HG02840 (cell line): ENCODE measurements around the gene WASL.

Source experiments
- ATAC-seq: cut with Tn5 transposase; IDR thresholded peaks from one replicate; pipeline ENCODE4 v1.9.1; 2021; ENCODE audit warnings: mild to moderate bottlenecking, moderate library complexity, moderate number of reproducible peaks; ENCODE audit not compliant: unreplicated experiment, low FRiP score

The WASL gene

DNA sequence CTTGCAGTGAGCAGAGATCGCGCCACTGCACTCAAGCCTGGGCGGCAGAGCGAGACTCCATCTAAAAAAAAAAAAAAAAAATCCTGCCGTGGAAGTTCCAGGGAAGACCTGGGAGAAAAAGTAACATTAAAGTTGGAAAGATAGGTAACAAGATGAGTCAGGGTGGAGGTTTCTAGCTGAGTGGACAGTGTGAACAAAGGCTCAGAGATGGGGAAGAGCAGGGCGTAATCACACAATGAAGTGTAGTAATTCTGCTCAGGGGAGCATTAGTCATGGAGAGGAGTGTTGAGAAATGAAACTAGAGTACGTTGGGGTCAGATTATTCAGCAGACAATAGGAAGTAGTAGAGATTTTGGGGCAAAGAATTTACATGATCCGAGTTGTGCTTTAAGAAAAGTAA is 21.6 kb upstream of the WASL start:
- peak; percentile 89 for ATAC-seq

- no peak for ATAC-seq
These were observed 20.6 kb upstream of the WASL start for GRCh38 chr7:123769371-123769770.

- no peak for ATAC-seq
These were observed 19.7 kb upstream of the WASL start for GRCh38 chr7:123768493-123768892.

DNA sequence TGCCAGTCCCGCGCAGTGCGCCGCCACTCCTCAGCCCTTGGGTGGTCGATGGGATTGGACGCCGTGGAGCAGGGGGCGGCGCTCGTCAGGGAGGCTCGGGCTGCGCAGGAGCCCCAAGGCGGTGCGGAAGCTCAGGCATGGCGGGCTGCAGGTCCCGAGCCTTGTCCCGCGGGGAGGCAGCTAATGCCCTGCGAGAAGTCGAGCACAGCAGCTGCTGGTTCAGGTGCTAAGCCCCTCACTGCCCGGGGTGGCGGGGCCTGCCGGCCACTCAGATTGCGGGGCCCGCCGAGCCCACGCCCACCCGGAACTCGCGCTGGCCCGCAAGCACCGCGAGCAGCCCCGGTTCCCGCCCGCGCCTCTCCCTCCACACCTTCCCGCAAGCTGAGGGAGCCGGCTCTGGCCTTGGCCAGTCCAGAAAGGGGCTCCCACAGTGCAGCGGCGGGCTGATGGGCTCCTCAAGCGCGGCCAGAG is 14.4 kb upstream of the WASL start:
- no peak for ATAC-seq

DNA sequence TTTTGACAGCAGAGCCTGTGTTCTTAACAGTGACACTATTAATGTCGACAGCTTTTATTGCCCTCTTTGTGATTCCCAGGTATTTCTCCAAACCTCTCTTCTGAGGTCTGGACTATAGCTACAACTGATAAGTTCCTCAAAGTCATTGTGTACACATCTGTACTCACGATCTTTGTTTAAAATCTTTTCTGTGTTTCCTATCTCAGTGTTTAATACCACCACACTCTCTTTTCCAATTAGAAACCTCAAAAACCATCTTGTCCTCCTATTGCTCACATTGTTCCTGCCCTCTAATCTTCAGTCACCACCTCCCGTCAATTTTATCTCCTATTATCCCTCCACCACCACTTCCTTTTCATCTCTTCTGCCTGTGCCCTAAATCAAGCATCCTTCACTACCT is 12.9 kb upstream of the WASL start:
- ATAC-seq, result no peak

DNA sequence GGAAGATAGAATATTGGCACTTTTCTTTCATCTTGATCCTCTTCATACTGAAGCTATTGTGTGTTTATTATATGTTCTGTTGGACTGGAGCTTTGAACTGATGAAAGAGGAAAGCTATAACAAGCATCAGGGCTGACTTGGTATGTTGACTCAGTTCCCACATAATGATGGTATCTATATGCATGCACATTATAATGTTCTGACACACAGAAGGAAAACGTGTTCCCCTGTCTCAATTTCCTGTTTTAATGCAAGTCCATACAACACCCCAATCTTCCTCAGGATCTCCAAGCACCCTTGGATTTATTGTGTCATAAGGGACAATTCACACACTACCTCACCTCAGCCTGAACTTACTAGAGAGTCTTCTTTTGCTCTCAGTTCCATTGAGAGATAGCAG is 8.3 kb upstream of the WASL start:
- no peak for ATAC-seq

DNA sequence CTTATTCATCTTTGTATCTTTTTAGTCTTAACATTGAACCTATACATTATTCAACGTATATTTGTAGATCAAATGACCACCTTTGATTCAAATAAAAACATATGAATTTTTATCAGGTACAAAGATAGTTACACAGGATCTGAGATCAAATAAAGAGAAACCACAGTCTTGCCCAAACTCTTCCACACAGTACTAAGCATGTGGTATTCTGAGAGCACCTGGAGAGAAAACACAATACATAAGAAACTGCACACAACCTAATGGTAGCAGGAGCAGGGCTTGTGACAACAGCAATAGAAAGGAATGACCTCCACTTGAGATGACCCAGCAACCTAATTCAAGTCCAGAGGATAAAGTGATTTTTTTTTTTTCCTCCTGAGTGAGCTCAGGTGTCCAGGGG is 6.5 kb upstream of the WASL start:
- ATAC-seq, result no peak

DNA sequence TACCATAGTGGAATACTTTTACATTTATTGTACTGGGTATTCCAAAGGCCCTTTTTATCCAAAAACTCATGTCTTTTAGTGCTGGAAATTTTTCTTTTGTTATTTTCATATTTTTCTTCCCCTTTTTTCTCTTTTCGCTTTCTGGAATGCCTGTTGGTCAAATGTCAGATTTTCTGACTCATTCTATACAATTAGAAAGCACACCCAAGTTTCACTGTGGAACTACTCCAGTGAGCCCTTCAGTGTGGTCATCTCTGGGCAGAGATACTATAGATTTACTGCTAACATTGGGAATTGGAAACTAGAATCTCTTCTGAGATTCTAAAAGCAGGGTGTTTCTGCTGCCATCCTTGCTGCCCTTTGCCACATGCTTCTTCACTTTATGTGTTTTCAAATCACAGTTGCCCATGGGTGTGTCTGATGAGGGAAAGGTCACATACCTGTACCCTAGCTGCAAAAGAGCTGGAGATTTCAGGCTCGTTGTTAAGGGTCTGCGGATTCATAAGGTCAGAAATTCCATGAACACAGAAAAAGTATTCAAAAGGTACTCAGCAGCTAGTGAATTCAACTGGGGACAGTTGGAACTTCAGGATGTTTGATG is 5.6 kb upstream of the WASL start:
- ATAC-seq, result no peak

GRCh38 chr7:123752534-123752933 is 3.7 kb upstream of the WASL start:
- ATAC-seq, result no peak

DNA sequence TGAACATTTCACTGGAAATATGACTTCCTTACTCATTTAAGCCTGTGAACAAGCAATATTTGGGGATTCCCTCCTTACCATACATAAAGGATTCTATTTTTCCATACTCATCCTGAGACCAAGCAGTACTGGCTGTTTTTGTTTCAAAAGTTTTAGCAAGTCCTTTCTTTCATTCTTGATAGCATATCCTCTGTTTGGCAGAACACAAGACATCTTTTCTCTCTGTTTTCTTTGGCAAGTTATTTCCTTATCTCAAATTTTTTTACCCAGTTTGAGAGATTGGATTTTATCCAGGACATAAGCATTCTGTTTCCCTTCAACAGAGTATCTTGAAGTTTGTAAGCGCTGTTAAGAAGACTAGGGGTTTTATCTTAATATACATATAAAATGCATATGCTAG is 3.0 kb upstream of the WASL start:
- ATAC-seq, result no peak

DNA sequence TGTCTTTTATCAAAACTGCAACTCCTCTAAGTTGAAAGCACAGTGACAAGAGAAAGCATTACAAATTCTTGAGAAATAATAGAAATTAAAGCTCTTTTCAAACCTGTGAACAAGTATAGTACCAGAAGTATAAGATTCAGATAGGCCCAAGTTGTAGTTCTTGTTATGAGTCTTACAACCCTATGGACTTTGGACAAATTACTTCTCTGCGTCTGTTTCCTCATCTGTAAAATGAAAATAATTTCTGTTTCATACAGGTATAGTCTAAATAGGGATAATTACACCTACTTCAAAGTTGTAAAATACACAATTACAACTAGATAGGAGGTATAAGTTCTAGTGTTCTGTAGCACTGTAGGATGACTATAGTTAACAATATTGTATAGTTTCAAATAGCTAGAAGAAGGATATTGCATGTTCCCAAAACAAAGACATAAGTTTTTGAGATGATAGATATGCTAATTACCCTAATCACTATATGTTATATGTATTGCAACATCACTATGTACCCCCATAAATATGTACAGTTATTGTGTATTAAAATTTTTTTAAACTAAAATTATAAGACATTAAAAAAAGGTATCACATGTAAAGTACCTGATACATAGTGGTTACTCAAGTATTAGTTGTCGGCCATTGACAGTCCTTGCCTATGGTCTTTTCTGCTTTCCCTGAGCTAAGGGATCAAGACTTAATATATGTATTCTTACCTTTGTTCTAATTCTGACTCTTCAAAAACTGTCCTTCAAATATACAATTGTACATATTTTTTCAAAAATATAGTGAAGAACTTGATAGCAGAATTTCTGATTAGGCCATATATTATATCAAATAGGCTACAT is 1.8 kb upstream of the WASL start:
- no peak for ATAC-seq

GRCh38 chr7:123749537-123749857 is 694 bp upstream of the WASL start:
- peak; percentile 21 for ATAC-seq

- ATAC-seq, result peak; percentile 16
These were observed 551 bp downstream of the WASL start for GRCh38 chr7:123748171-123748733.

- no peak for ATAC-seq
These were observed 1.1 kb downstream of the WASL start for GRCh38 chr7:123747620-123748141.

DNA sequence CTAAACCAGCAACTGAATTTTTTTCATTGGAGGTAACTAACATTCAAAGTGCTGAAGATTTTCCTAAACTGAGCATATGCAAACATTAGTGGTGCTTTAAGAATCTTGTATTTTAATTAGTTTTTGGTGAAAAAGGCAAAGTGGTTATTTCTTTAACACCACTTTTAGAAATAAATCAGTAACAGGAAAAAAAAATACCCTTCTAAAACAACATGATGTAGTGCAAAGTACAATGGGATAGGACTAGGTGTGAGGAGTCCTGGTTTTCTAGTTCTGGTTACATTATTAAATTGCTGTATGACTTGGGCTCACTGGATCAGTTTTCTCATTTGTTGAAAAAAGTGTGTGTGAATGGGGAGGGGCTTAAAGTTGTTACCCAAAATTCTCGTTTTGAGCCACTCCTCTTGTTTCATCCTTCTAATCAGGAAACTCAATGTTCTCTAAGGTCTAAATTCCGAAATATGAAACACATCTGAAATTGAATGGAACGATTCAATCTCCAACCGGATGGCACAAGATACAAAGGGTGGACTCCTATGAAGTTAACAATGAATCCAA is 1.8 kb downstream of the WASL start:
- no peak for ATAC-seq

GRCh38 chr7:123746055-123746454 is 2.7 kb downstream of the WASL start:
- no peak for ATAC-seq

- ATAC-seq, result no peak
These were observed 3.4 kb downstream of the WASL start for GRCh38 chr7:123745437-123745836.

GRCh38 chr7:123744416-123744815 is 4.4 kb downstream of the WASL start:
- no peak for ATAC-seq

GRCh38 chr7:123741940-123742339 is 6.9 kb downstream of the WASL start:
- no peak for ATAC-seq

- no peak for ATAC-seq
These were observed 10.0 kb downstream of the WASL start for GRCh38 chr7:123738808-123739207.

DNA sequence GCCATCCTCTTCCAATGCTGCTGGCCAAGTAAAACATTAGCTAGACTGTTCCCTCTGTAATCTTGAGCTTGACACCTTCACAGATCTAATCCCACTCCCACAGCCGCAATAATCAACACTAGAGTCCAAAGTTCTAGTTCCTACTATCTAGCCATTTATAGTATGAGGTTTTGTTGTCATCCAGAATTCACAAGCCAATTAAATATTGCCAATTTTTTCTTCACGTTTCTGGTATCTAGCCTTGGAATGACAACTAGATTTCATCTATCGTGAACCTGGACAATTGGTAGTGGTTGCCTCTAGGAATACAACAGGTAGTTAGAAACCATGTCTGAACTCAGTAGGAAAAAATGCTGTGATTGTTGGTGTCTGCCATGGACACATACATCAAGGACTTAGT is 10.4 kb downstream of the WASL start:
- ATAC-seq, result no peak
